ENCODE data around the gene MSMP. TPM values are rescaled to one million over a fixed set of nuclear protein-coding genes. Genes with fewer than 3 reads are reported as not detected.

MSMP gene
- total and polyA plus RNA-seq, 2 experiments from 2014 or later, result not detected

- Histone ChIP-seq H3K36me3 (peaks cover 17% of the 10 kb centered on the region), H3K4me3 (peak overlapping the region; percentile 72), H3K27ac (peak overlapping the region; percentile 89), H3K27me3 (no peaks in the 10 kb centered on the region), H3K4me1 (ENCODE audit: low read depth) (peaks cover 6% of the 10 kb centered on the region), H3K9me3 (ENCODE audit: low read depth) (no peaks in the 10 kb centered on the region)
- DNase-seq (ENCODE audit: low read depth in 1 of 2, low spot score in 1 of 2), result peak; percentile 26 to 64
- TF ChIP-seq CTCF (IDR thresholded peaks at IDR 0.05; ENCODE audit: low read depth, low read length), result peak; percentile 59
These were observed 2.5 kb upstream of the MSMP start for GRCh38 chr9:35756275-35757225.

- Histone ChIP-seq H3K36me3 (peaks cover 18% of the 10 kb centered on the region), H3K9me3 (ENCODE audit: low read depth) (no peaks in the 10 kb centered on the region), H3K27me3 (no peaks in the 10 kb centered on the region), H3K4me3 (no peak overlapping the region), H3K27ac (no peak overlapping the region), H3K4me1 (ENCODE audit: low read depth) (peaks cover 7% of the 10 kb centered on the region)
- no peak for TF ChIP-seq CTCF (IDR thresholded peaks at IDR 0.05; ENCODE audit: low read depth, low read length)
- DNase-seq (ENCODE audit: low read depth in 1 of 2, low spot score in 1 of 2), result no peak
These were observed 995 bp upstream of the MSMP start for GRCh38 chr9:35755071-35755470.

DNA sequence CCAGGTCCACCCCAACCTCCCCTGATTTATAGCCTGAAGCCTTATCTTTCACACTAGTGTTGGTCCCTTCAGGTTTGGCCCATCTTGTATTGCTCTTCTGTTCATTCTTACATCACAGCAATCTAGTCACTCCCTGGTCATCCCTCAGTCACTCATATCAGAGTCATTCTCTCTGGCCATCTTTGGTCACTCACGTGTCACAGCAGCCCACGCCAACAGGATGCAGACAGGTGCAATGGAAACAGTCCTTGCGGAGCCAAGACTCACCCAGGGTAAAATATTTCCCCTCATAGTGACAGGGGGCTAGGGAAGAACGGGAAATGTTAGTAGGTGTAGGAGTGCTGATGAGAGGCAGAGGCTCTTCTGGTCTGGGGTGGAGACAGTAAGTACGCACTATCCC is 610 bp downstream of the MSMP start:
- Histone ChIP-seq H3K4me1 (ENCODE audit: low read depth) (peaks cover 10% of the 10 kb centered on the region), H3K27ac (no peak overlapping the region), H3K27me3 (no peaks in the 10 kb centered on the region), H3K36me3 (peaks cover 18% of the 10 kb centered on the region), H3K9me3 (ENCODE audit: low read depth) (no peaks in the 10 kb centered on the region), H3K4me3 (no peak overlapping the region)
- no peak for DNase-seq (ENCODE audit: low read depth in 1 of 2, low spot score in 1 of 2)
- no peak for TF ChIP-seq CTCF (IDR thresholded peaks at IDR 0.05; ENCODE audit: low read depth, low read length)

DNA sequence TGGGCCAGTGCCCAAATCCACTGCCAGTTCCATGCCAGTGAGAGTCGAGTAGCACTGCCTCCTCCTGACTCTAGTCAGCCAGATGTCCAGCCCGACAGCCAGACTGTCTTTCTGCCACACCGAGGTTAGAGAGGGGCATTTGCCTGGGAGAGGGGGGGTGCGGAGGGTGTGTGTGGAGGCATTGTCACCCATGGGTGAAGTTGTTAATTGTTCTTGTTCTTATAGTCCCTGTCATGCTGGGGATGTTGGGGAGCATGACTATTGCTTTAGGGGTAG is 3.9 kb downstream of the MSMP start:
- no peak for TF ChIP-seq CTCF (IDR thresholded peaks at IDR 0.05; ENCODE audit: low read depth, low read length)
- no peaks in the 10 kb centered on the region for H3K9me3 ChIP-seq (ENCODE audit: low read depth)
- H3K36me3 ChIP-seq, result peaks cover 18% of the 10 kb centered on the region
- no peak for DNase-seq (ENCODE audit: low read depth in 1 of 2, low spot score in 1 of 2)
- peaks cover 16% of the 10 kb centered on the region for H3K4me1 ChIP-seq (ENCODE audit: low read depth)
- H3K27ac ChIP-seq, result peak overlapping the region; percentile 97
- peak overlapping the region; percentile 75 for H3K4me3 ChIP-seq
- H3K27me3 ChIP-seq, result no peaks in the 10 kb centered on the region

DNA sequence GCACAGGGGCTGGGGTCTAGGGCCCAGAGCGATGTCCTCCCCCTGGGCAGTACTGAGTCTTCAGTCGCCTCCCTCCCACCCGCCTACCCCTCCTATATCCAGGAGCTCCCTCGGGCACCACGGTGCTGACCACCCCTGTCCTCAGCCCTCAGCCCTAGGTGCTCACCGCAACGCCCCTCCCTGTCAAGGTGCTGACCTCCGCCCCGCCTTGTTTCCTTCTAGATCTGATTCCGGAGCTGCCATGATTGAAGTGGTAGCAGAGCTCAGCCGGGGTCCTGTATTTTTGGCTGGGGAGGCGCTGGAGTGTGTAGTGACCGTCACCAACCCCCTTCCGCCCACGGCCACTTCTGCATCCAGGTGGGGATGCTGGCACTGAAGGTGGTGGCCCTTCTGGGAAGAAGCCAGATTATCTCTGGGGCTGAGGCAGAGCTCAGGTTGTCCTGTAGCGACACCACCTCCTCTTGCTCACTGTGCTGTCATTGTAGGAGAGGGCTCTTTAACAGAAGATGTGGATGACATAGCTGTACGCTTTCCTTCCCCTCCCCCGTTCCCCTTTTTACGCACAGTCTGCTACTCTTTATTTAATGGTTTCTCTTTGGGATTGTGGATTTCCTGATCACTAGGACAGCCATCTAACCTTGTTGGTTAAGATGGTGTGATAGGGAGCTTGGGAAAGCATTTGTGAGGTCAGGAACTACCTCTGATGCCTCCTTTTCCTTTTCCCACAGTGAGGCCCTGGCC is 4.4 kb downstream of the MSMP start:
- Histone ChIP-seq H3K27ac (peak overlapping the region; percentile 97), H3K4me1 (ENCODE audit: low read depth) (peaks cover 16% of the 10 kb centered on the region), H3K27me3 (no peaks in the 10 kb centered on the region), H3K4me3 (peak overlapping the region; percentile 75), H3K36me3 (peaks cover 18% of the 10 kb centered on the region), H3K9me3 (ENCODE audit: low read depth) (no peaks in the 10 kb centered on the region)
- TF ChIP-seq CTCF (IDR thresholded peaks at IDR 0.05; ENCODE audit: low read depth, low read length), result no peak
- DNase-seq (ENCODE audit: low read depth in 1 of 2, low spot score in 1 of 2), result peak in 1 of 2 donors; percentile 45
